Stimulated activated CD4-positive, alpha-beta T cell treated with anti-CD3 and anti-CD28 coated beads, Interleukin-15, amount 100 ng/mL, for 1 hour (primary cell): ENCODE measurements around the gene CCDC80.
A peak's percentile ranks its signal among the peaks of the same experiment; 100 is the strongest.
"Not testable (repeated sequence)": the region's sequence is repeated elsewhere in the genome, so short reads cannot be mapped to it uniquely, and the experiment has no call there.

Experiments
- DNase-seq, 2 donors: peaks; one replicate each; pipeline ENCODE4 v3.0.0-alpha.2; 2020; ENCODE audit warnings: low read depth in 1 of 2, low spot score in 1 of 2

Gene CCDC80

GRCh38 chr3:112667599-112667998, 26.7 kb upstream of the CCDC80 start:
- DNase-seq: no peak

GRCh38 chr3:112665009-112665408, 24.1 kb upstream of the CCDC80 start:
- DNase-seq: not testable (repeated sequence)

- DNase-seq: no peak
Measured at GRCh38 chr3:112656043-112656442, 15.1 kb upstream of the CCDC80 start.

- DNase-seq: no peak
Measured at GRCh38 chr3:112654979-112655378, 14.0 kb upstream of the CCDC80 start.

- DNase-seq: no peak
Measured at GRCh38 chr3:112654492-112654891, 13.5 kb upstream of the CCDC80 start.

GRCh38 chr3:112653881-112654300, 12.9 kb upstream of the CCDC80 start:
- DNase-seq: no peak

GRCh38 chr3:112653209-112653871, 12.4 kb upstream of the CCDC80 start:
- DNase-seq: no peak

- no peak for DNase-seq
Measured at GRCh38 chr3:112651516-112651915, 10.6 kb upstream of the CCDC80 start.

- no peak for DNase-seq
Measured at GRCh38 chr3:112651071-112651470, 10.1 kb upstream of the CCDC80 start.

- no peak for DNase-seq
Measured at GRCh38 chr3:112650482-112650881, 9.5 kb upstream of the CCDC80 start.

GRCh38 chr3:112649478-112649735, 8.5 kb upstream of the CCDC80 start:
- DNase-seq: no peak

GRCh38 chr3:112647122-112647521, 6.2 kb upstream of the CCDC80 start:
- no peak for DNase-seq

- no peak for DNase-seq
Measured at GRCh38 chr3:112646623-112647022, 5.7 kb upstream of the CCDC80 start.

- no peak for DNase-seq
Measured at GRCh38 chr3:112644453-112644852, 3.5 kb upstream of the CCDC80 start.

- no peak for DNase-seq
Measured at GRCh38 chr3:112643621-112644240, 2.8 kb upstream of the CCDC80 start.

GRCh38 chr3:112642912-112643506, 2.1 kb upstream of the CCDC80 start:
- DNase-seq: peak; percentile 58 to 60

- no peak for DNase-seq
Measured at GRCh38 chr3:112640276-112640929, 540 bp downstream of the CCDC80 start.

- no peak for DNase-seq
Measured at GRCh38 chr3:112639455-112640225, 1.3 kb downstream of the CCDC80 start.

- DNase-seq: no peak
Measured at GRCh38 chr3:112638327-112639020, 2.5 kb downstream of the CCDC80 start.

- no peak for DNase-seq
Measured at GRCh38 chr3:112637700-112638099, 3.2 kb downstream of the CCDC80 start.

GRCh38 chr3:112635674-112636073, 5.3 kb downstream of the CCDC80 start:
- DNase-seq: no peak
